A673 (cell line): ENCODE measurements around the gene SUGP2. TPM values are rescaled to one million over a fixed set of nuclear protein-coding genes. Genes with fewer than 3 reads are reported as not detected.

ENCODE experiments used
- BruUV-seq: library from RNA; stranded (reverse); fragments of 400-500 nt; replicated peaks from 2 replicates; lab custom pipeline; 2021; lab: Mats Ljungman, UMichigan
- CTCF ChIA-PET: fragments of 300-600 bp; sonication (Branson Sonifier 250); formaldehyde crosslinking; loops from one replicate; lab custom pipeline; 2022; ENCODE audit warnings: antibody characterized with exemption; lab: Charles Lee
- POLR2A ChIA-PET: fragments of 300-600 bp; sonication (Branson Sonifier 250); formaldehyde crosslinking; loops from one replicate; lab custom pipeline; 2022; ENCODE audit warnings: antibody characterized with exemption; ENCODE audit not compliant: low non-redundant PET; lab: Charles Lee
- DNase-seq: peaks from one replicate; pipeline ENCODE4 v3.0.0-alpha.2; 2015; ENCODE audit warnings: low spot score
- H3K27ac ChIP-seq: fragments of 200-600 bp; sonication (generic); 2 replicates; pipeline ENCODE4 v1.5.1; 2016; ENCODE audit warnings: mixed run types, low read depth, mild to moderate bottlenecking, mixed read lengths, antibody characterized with exemption, low read length; ENCODE audit not compliant: poor library complexity, severe bottlenecking
- H3K27me3 ChIP-seq: fragments of 200-600 bp; sonication (generic); replicated peaks from 2 replicates; pipeline ENCODE4 v1.6.1; 2017; ENCODE audit warnings: mixed run types, low read depth, mild to moderate bottlenecking, mixed read lengths, antibody characterized with exemption, low read length; ENCODE audit not compliant: insufficient read depth, poor library complexity
- H3K36me3 ChIP-seq: fragments of 200-600 bp; sonication (generic); 2 replicates; pipeline ENCODE4 v1.6.1; 2016; ENCODE audit warnings: mixed run types, mild to moderate bottlenecking, mixed read lengths, antibody characterized with exemption, low read length; ENCODE audit not compliant: insufficient read depth, poor library complexity, severe bottlenecking
- H3K4me1 ChIP-seq: fragments of 200-600 bp; sonication (generic); 2 replicates; pipeline ENCODE4 v1.6.1; 2017; ENCODE audit warnings: mixed run types, mild to moderate bottlenecking, mixed read lengths, antibody characterized with exemption, low read length; ENCODE audit not compliant: insufficient read depth, poor library complexity, severe bottlenecking
- H3K4me3 ChIP-seq: fragments of 200-600 bp; sonication (generic); 2 replicates; pipeline ENCODE4 v1.5.1; 2016; ENCODE audit warnings: low read depth, mixed run types, mild to moderate bottlenecking, mixed read lengths, low read length; ENCODE audit not compliant: poor library complexity, severe bottlenecking
- H3K9me3 ChIP-seq: fragments of 200-600 bp; sonication (generic); 2 replicates; pipeline ENCODE4 v1.6.1; 2016; ENCODE audit warnings: mixed run types, low read depth, mild to moderate bottlenecking, mixed read lengths, antibody characterized with exemption, low read length; ENCODE audit not compliant: poor library complexity, severe bottlenecking
- EZH2 ChIP-seq: fragments of 200-600 bp; sonication (generic); IDR thresholded peaks from 2 replicates; pipeline ENCODE4 v1.6.1; 2017; ENCODE audit warnings: borderline replicate concordance, low read depth, mild to moderate bottlenecking, mixed read lengths, antibody characterized with exemption, low read length; ENCODE audit not compliant: poor library complexity, severe bottlenecking
- intact Hi-C: fragments of 100-400 bp; cut with micrococcal nuclease; formaldehyde crosslinking; loops from one replicate; pipeline ENCODE4 v1.10.0; 2022; ENCODE audit not compliant: unreplicated experiment
- total RNA-seq: library from RNA; stranded (reverse); gene quantifications from 2 replicates; pipeline ENCODE4 v1.2.3, GENCODE V29; 2021
- TF ChIP-seq, protein P1 (sequence below): fragments of 300-800, 200-600 bp; sonication (generic); conservative IDR thresholded peaks from 2 replicates; pipeline ENCODE4 v1.5.1; 2017; ENCODE audit warnings: low read depth, mild to moderate bottlenecking, antibody characterized with exemption, low read length, moderate library complexity, mixed read lengths

SUGP2 gene
- total RNA-seq, 1 experiment from 2014 or later, result 120 TPM

DNA sequence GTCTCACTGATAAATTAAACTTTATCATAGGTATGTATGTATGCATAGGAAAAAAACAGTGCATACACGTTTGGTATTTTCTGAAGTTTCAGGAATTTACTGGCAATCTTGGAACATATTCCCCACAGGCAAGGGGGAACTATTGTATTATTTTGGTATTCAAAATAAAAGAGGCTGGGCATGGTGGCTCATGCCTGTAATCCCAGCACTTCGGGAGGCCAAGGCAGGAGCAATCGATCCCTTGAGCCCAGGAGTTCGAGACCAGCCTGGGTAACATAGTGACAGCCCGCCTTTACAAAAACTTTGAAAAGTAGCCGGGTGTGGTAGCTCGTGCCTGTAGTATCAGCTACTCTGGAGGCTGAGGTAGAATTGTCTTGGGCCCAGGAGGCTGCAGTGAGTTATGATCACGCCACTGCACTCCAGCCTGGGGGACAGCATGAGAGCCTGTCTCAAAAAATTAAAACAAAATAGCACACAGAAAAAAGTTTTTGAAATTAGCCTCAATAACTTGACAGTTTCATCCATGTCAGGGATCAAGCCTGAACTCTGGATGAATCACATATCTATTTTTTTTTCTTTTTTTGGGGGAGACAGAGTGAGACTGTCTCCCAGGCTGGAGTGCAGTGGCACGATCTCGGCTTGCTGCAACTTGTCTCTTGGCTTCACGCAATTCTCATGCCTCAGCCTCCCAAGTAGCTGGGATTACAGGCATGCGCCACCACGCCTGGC lies 63.2 kb downstream of the SUGP2 start:
- CTCF ChIA-PET, result no interaction called here
- Histone ChIP-seq H3K27ac (peak overlapping the region; percentile 66), H3K36me3 (no peaks in the 10 kb centered on the region), H3K4me3 (no peak overlapping the region), H3K27me3 (no peaks in the 10 kb centered on the region), H3K4me1 (peaks cover 23% of the 10 kb centered on the region), H3K9me3 (no peaks in the 10 kb centered on the region)
- TF ChIP-seq, protein P1, sequence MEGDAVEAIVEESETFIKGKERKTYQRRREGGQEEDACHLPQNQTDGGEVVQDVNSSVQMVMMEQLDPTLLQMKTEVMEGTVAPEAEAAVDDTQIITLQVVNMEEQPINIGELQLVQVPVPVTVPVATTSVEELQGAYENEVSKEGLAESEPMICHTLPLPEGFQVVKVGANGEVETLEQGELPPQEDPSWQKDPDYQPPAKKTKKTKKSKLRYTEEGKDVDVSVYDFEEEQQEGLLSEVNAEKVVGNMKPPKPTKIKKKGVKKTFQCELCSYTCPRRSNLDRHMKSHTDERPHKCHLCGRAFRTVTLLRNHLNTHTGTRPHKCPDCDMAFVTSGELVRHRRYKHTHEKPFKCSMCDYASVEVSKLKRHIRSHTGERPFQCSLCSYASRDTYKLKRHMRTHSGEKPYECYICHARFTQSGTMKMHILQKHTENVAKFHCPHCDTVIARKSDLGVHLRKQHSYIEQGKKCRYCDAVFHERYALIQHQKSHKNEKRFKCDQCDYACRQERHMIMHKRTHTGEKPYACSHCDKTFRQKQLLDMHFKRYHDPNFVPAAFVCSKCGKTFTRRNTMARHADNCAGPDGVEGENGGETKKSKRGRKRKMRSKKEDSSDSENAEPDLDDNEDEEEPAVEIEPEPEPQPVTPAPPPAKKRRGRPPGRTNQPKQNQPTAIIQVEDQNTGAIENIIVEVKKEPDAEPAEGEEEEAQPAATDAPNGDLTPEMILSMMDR, result no peak
- TF ChIP-seq EZH2, result no peak
- DNase-seq, result peak; percentile 50
- no TSS peak for BruUV-seq
- POLR2A ChIA-PET, result no interaction called here
- intact Hi-C loops, result no loop called here

DNA sequence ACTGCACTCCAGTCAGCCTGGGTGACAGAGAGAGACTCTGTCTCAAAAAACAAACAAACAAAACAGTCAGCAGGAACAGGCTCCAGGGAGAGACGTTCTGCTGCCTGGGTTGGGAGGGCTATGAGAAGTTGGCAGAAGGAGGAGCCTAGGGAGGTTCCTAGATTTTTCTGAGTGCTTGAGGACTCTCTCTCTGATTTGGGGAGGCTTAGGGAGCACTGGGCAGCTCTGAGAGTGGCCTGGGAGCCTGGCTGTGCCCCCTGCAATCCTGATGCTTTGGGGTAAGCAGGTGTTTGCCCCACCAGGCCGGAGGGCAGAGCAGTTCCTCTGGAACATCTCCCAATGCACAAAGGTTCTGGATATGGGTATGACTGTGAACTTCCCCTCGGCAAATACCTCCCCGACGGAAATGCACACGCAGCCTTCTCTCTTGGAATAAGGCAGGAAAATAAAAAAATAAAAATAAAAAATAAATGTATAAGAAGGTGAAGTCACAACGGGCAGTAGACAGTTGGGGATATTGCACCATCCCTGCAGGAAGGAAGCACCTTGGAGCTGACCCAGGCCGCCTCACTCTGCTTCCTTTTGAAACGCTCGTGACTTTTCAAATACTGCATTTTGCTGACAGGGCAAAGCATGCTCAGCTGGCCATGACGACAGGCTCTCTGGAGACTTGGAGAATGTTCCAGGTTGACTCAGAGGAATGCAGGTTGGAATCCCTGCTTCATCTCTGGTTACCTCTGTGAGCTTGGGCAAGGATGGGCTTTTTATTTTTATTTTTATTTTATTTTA lies 65.8 kb downstream of the SUGP2 start:
- Histone ChIP-seq H3K36me3 (no peaks in the 10 kb centered on the region), H3K27ac (peak overlapping the region; percentile 30), H3K9me3 (no peaks in the 10 kb centered on the region), H3K27me3 (no peaks in the 10 kb centered on the region), H3K4me1 (peaks cover 22% of the 10 kb centered on the region), H3K4me3 (no peak overlapping the region)
- DNase-seq, result no peak
- TF ChIP-seq EZH2, result no peak
- TF ChIP-seq, protein P1, result no peak
- intact Hi-C loops, result no loop called here
- CTCF ChIA-PET, result no interaction called here
- POLR2A ChIA-PET, result no interaction called here
- BruUV-seq, result no TSS peak

DNA sequence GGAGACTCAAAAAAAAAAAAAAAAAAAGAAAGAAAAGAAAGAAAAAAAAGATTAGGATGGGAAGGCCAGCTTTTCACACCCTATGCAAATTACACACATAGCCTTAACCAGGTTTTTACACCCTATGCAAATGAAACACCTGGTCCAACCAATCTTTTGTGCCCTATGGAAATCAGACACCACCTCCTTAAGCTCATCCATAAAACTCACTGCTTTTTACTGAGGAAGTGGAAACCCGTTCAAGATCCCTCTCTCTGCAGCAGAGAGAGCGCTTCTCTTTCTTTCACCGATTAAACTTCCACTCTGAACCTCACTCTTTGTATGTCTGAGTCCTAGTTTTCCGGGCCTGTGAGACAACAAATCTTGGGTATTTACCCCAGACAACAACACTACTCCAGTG lies 67.0 kb downstream of the SUGP2 start:
- no TSS peak for BruUV-seq
- no peak for DNase-seq
- Histone ChIP-seq H3K36me3 (no peaks in the 10 kb centered on the region), H3K4me3 (no peak overlapping the region), H3K9me3 (no peaks in the 10 kb centered on the region), H3K27ac (no peak overlapping the region), H3K27me3 (no peaks in the 10 kb centered on the region), H3K4me1 (peaks cover 15% of the 10 kb centered on the region)
- ChIA-PET POLR2A (interaction anchor here (0.7 kb wide), 1 partner anchor 528 kb away, joined by 12 read pairs; no protein-coding TSS in a partner anchor), CTCF (interaction anchor here (1.0 kb wide), 1 partner anchor 21 kb away, joined by 3 read pairs; no protein-coding TSS in a partner anchor)
- TF ChIP-seq, protein P1, result no peak
- no peak for TF ChIP-seq EZH2
- intact Hi-C loops, result no loop called here
